ENCODE results near the gene NANOS2. TPM values are rescaled to one million over a fixed set of nuclear protein-coding genes. Genes with fewer than 3 reads are reported as not detected.

NANOS2 gene
- polyA plus RNA-seq (2013, experiment 1 of 2): not detected
- not detected for polyA plus RNA-seq (2013, experiment 2 of 2)

DNA sequence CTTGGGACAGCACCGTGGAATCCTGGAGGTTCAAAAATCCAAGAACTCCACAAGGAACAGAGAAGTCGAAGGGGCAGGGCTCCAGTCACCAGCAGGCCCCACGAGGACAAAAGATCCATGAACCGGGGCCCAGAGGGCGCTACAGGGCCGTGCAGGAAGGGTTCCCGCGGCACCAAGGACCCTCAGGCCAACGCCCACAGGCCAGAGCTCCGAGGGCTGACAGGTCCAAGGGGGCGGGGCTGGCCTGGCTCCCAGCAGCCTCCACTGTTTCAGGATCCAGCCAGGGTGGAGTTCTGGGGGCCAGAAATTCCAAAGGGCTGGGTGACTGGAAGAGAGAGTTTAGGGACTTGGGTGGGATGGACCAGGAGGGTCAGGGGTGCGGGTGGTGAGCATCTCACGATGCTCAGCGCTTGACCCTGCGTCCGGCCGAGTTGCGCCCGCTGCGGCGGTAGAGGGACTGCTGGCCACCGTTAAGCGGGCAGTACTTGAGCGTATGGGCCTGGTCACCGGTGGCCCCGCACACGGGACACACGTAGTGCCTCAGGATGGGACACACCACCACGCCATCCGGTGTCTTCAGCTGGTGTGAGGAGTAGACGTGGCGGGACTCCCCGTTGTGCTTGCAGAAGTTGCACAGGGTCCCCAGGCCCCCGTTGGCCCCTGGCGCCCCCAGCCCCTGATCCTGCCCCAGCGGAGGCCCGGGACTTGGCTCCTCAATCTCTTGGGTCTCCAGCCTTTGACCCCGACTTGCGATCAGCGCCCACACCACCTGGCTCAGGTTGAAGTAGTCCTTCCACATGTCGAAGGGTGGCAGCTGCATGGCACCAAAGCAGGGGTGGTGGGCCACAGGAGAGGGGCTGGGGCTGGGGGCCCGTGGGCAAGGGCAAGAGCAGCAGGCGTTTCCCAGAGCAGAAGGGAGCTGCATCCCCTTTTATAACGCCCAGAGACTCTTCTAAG, at the start of gene NANOS2:
Gene NANOS2, minus strand, starts transcription at position 905 of the 957 bp plus-strand sequence. Its CDS starts 85 bp downstream, at position 820.
- no peak within 1 kb of the TSS for H3K4me3 ChIP-seq (ENCODE audit: extremely low read depth, insufficient read depth, low read length, poor library complexity, severe bottlenecking)
- no peaks in the 10 kb centered on the region for H3K36me3 ChIP-seq (ENCODE audit: control insufficient read depth, insufficient read depth, low read length)
- 68 to 74% methylated on average over 40 to 42 of the region's 44 CpGs for WGBS, 2 experiments (ENCODE audit: insufficient coverage in 2 of 2)
- H3K27ac ChIP-seq (ENCODE audit: low read depth, low read length, severe bottlenecking): no peak within 1 kb of the TSS
- H3K9me3 ChIP-seq (ENCODE audit: control insufficient read depth, low read length): no peaks in the 10 kb centered on the region
- no peaks in the 10 kb centered on the region for H3K4me1 ChIP-seq (ENCODE audit: control insufficient read depth, insufficient read depth, low read length, poor library complexity, severe bottlenecking)

DNA sequence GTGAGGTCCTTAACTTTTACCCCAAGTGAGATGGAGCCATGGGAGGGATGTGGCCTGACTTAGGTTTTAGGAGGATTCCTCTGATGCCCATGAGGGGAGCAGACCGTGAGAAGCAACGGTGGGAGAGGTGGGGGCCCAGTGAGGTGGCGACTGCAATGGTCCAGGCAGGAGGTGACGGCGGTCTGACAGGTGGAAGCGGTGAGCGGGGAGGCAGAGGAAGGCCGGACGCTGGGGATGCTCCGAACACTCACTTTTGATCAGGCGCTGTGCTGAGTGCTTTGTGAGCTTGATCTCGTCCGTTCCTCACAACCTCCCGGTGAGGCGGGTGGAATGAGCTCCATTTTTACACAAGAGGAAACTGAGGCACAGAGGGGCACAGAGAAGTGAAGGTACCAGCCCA, 47.4 kb upstream of the NANOS2 start:
- 87 to 91% methylated on average over 15 of the region's 15 CpGs for WGBS, 2 experiments (ENCODE audit: insufficient coverage in 2 of 2)
- Histone ChIP-seq H3K27ac (ENCODE audit: low read depth, low read length, severe bottlenecking) (no peak overlapping the region), H3K9me3 (ENCODE audit: control insufficient read depth, low read length) (no peaks in the 10 kb centered on the region), H3K4me3 (ENCODE audit: extremely low read depth, insufficient read depth, low read length, poor library complexity, severe bottlenecking) (no peak overlapping the region), H3K36me3 (ENCODE audit: control insufficient read depth, insufficient read depth, low read length) (no peaks in the 10 kb centered on the region), H3K4me1 (ENCODE audit: control insufficient read depth, insufficient read depth, low read length, poor library complexity, severe bottlenecking) (peaks cover 17% of the 10 kb centered on the region)

GRCh38 chr19:45960595-45961235, 46.1 kb upstream of the NANOS2 start:
- Histone ChIP-seq H3K27ac (ENCODE audit: low read depth, low read length, severe bottlenecking) (no peak overlapping the region), H3K36me3 (ENCODE audit: control insufficient read depth, insufficient read depth, low read length) (no peaks in the 10 kb centered on the region), H3K9me3 (ENCODE audit: control insufficient read depth, low read length) (no peaks in the 10 kb centered on the region), H3K4me3 (ENCODE audit: extremely low read depth, insufficient read depth, low read length, poor library complexity, severe bottlenecking) (no peak overlapping the region), H3K4me1 (ENCODE audit: control insufficient read depth, insufficient read depth, low read length, poor library complexity, severe bottlenecking) (peaks cover 23% of the 10 kb centered on the region)
- 47 to 48% methylated on average over 3 to 14 of the region's 19 CpGs for WGBS, 2 experiments (ENCODE audit: insufficient coverage in 2 of 2)

- H3K4me1 ChIP-seq (ENCODE audit: control insufficient read depth, insufficient read depth, low read length, poor library complexity, severe bottlenecking): peaks cover 24% of the 10 kb centered on the region
- H3K36me3 ChIP-seq (ENCODE audit: control insufficient read depth, insufficient read depth, low read length): no peaks in the 10 kb centered on the region
- H3K4me3 ChIP-seq (ENCODE audit: extremely low read depth, insufficient read depth, low read length, poor library complexity, severe bottlenecking): no peak overlapping the region
- WGBS, 2 experiments (ENCODE audit: insufficient coverage in 2 of 2): 78 to 79% methylated on average over 8 of the region's 8 CpGs
- H3K9me3 ChIP-seq (ENCODE audit: control insufficient read depth, low read length): no peaks in the 10 kb centered on the region
- no peak overlapping the region for H3K27ac ChIP-seq (ENCODE audit: low read depth, low read length, severe bottlenecking)
Measured at GRCh38 chr19:45959517-45960025, 45.0 kb upstream of the NANOS2 start.

DNA sequence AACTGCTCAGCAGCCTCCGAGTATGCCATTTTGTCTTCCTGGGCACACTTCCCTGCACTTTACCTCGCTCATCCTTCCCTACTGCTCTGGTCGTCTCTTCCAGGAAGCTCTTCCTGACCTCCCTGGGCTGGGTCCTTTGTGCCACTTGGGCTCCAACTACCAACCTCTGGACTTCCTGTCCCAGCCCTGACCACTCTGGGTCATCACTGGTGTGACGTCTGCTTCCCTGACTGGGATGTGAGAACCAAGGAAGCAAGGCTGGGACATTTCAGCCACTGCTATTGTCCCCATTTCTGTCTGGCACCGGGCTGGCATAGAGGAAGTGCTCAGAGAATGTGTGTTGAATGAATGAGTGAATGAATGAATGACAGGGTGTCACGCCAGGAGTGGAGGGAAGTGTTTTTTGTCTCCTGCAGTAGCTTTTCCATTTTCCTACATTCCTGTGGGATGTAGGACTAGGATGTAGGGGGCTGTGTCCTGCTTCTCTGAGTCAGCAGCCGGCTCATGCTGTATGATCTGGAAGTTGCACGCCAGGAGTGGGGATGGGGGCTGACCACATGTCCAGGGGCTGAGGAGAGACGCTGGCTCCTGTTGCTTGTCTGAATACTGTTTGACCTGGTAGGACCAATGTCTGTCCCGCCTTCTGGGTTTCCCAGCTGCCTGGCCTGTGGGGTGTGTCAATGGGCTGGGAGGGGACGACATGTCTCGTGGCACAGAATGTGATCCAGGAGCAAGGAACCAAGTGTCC, 44.4 kb upstream of the NANOS2 start:
- peaks cover 24% of the 10 kb centered on the region for H3K4me1 ChIP-seq (ENCODE audit: control insufficient read depth, insufficient read depth, low read length, poor library complexity, severe bottlenecking)
- H3K4me3 ChIP-seq (ENCODE audit: extremely low read depth, insufficient read depth, low read length, poor library complexity, severe bottlenecking): no peak overlapping the region
- WGBS, 2 experiments (ENCODE audit: insufficient coverage in 2 of 2): 80 to 88% methylated on average over 9 to 12 of the region's 12 CpGs
- H3K27ac ChIP-seq (ENCODE audit: low read depth, low read length, severe bottlenecking): no peak overlapping the region
- no peaks in the 10 kb centered on the region for H3K9me3 ChIP-seq (ENCODE audit: control insufficient read depth, low read length)
- no peaks in the 10 kb centered on the region for H3K36me3 ChIP-seq (ENCODE audit: control insufficient read depth, insufficient read depth, low read length)

GRCh38 chr19:45958320-45958719, 43.7 kb upstream of the NANOS2 start:
- WGBS, 2 experiments (ENCODE audit: insufficient coverage in 2 of 2): 90 to 91% methylated on average over 5 to 6 of the region's 6 CpGs
- H3K36me3 ChIP-seq (ENCODE audit: control insufficient read depth, insufficient read depth, low read length): no peaks in the 10 kb centered on the region
- no peak overlapping the region for H3K27ac ChIP-seq (ENCODE audit: low read depth, low read length, severe bottlenecking)
- no peaks in the 10 kb centered on the region for H3K9me3 ChIP-seq (ENCODE audit: control insufficient read depth, low read length)
- peaks cover 24% of the 10 kb centered on the region for H3K4me1 ChIP-seq (ENCODE audit: control insufficient read depth, insufficient read depth, low read length, poor library complexity, severe bottlenecking)
- H3K4me3 ChIP-seq (ENCODE audit: extremely low read depth, insufficient read depth, low read length, poor library complexity, severe bottlenecking): no peak overlapping the region

GRCh38 chr19:45955905-45956608, 41.5 kb upstream of the NANOS2 start:
- H3K27ac ChIP-seq (ENCODE audit: low read depth, low read length, severe bottlenecking): peak overlapping the region; percentile 49
- H3K4me1 ChIP-seq (ENCODE audit: control insufficient read depth, insufficient read depth, low read length, poor library complexity, severe bottlenecking): peaks cover 29% of the 10 kb centered on the region
- WGBS, 2 experiments (ENCODE audit: insufficient coverage in 2 of 2): 74 to 83% methylated on average over 9 to 10 of the region's 13 CpGs

GRCh38 chr19:45954156-45954555, 39.6 kb upstream of the NANOS2 start:
- H3K4me3 ChIP-seq (ENCODE audit: extremely low read depth, insufficient read depth, low read length, poor library complexity, severe bottlenecking): no peak overlapping the region
- peak overlapping the region; percentile 46 for H3K27ac ChIP-seq (ENCODE audit: low read depth, low read length, severe bottlenecking)
- 40 to 67% methylated on average over 2 to 7 of the region's 9 CpGs for WGBS, 2 experiments (ENCODE audit: insufficient coverage in 2 of 2)

More at GRCh38 chr19:45955905-45956608, 41.5 kb upstream of the NANOS2 start:
- no peak overlapping the region for H3K4me3 ChIP-seq (ENCODE audit: extremely low read depth, insufficient read depth, low read length, poor library complexity, severe bottlenecking)
- no peaks in the 10 kb centered on the region for H3K36me3 ChIP-seq (ENCODE audit: control insufficient read depth, insufficient read depth, low read length)
- H3K9me3 ChIP-seq (ENCODE audit: control insufficient read depth, low read length): no peaks in the 10 kb centered on the region

GRCh38 chr19:45953676-45954075, 39.1 kb upstream of the NANOS2 start:
- Histone ChIP-seq H3K36me3 (ENCODE audit: control insufficient read depth, insufficient read depth, low read length) (no peaks in the 10 kb centered on the region), H3K4me1 (ENCODE audit: control insufficient read depth, insufficient read depth, low read length, poor library complexity, severe bottlenecking) (peaks cover 15% of the 10 kb centered on the region), H3K27ac (ENCODE audit: low read depth, low read length, severe bottlenecking) (peak overlapping the region; percentile 46), H3K4me3 (ENCODE audit: extremely low read depth, insufficient read depth, low read length, poor library complexity, severe bottlenecking) (no peak overlapping the region), H3K9me3 (ENCODE audit: control insufficient read depth, low read length) (no peaks in the 10 kb centered on the region)
- WGBS, 2 experiments (ENCODE audit: insufficient coverage in 2 of 2): 97% methylated on average over 7 of the region's 8 CpGs

More at GRCh38 chr19:45954156-45954555, 39.6 kb upstream of the NANOS2 start:
- Histone ChIP-seq H3K9me3 (ENCODE audit: control insufficient read depth, low read length) (no peaks in the 10 kb centered on the region), H3K36me3 (ENCODE audit: control insufficient read depth, insufficient read depth, low read length) (no peaks in the 10 kb centered on the region), H3K4me1 (ENCODE audit: control insufficient read depth, insufficient read depth, low read length, poor library complexity, severe bottlenecking) (peaks cover 19% of the 10 kb centered on the region)
